ENCODE results near the gene KCNQ2.

The KCNQ2 gene

DNA sequence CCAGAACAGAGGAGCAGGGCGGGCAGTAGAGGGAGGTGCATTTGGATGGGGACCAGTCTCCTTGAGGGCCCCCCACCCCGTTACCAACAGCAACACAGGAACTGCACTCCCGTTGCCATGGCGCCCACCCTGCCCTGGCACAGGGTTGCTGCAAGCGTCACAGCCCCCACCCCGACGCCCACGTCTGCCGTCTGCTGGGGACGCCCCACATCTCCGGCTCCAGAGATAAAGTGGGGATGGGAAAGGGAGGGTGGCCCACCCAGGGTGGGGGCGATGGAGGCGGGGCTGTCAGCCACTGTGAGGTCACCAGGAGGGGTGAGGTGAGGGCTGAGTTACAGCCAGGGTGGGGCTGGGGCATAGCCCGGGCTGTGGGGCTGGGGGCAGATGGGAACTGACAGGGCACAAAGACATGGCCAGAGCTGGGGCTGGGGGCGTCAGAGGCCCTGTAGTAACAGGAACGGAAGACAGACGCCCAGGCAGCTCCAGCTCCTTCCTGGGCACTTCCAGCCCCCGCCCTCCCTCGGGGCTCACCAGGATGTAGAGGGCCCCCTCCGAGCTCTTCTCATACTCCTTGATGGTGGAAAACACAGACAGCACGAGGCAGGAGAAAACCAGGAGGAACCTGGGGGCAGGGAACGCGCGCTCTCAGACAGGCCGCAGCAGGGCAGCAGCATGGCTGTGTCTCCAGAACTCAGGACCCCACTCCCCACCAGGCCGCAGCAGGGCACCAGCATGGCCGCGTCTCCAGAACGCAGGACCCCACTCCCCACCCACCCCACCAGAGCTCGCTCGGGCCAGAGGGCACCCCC is 26.0 kb downstream of the KCNQ2 start:
- H3K27me3 ChIP-seq (ENCODE audit: insufficient read depth, poor library complexity, severe bottlenecking) = peaks cover 9% of the 10 kb centered on the region
- no peak overlapping the region for H3K27ac ChIP-seq (replicated peaks)
- no peak overlapping the region for H3K4me3 ChIP-seq (replicated peaks; ENCODE audit: insufficient read depth, low read length)
- no peak for DNase-seq (ENCODE audit: low read depth in 1 of 2, low spot score in 1 of 2)
- TF ChIP-seq GABPA (IDR thresholded peaks at IDR 0.05; ENCODE audit: low read depth) = no peak
- TF ChIP-seq POLR2AphosphoS5 (IDR thresholded peaks at IDR 0.05; ENCODE audit: low read depth) = no peak
- TF ChIP-seq, protein P1, sequence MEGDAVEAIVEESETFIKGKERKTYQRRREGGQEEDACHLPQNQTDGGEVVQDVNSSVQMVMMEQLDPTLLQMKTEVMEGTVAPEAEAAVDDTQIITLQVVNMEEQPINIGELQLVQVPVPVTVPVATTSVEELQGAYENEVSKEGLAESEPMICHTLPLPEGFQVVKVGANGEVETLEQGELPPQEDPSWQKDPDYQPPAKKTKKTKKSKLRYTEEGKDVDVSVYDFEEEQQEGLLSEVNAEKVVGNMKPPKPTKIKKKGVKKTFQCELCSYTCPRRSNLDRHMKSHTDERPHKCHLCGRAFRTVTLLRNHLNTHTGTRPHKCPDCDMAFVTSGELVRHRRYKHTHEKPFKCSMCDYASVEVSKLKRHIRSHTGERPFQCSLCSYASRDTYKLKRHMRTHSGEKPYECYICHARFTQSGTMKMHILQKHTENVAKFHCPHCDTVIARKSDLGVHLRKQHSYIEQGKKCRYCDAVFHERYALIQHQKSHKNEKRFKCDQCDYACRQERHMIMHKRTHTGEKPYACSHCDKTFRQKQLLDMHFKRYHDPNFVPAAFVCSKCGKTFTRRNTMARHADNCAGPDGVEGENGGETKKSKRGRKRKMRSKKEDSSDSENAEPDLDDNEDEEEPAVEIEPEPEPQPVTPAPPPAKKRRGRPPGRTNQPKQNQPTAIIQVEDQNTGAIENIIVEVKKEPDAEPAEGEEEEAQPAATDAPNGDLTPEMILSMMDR (IDR thresholded peaks at IDR 0.05; ENCODE audit: insufficient read depth, low read length) = no peak
- TF ChIP-seq, protein P2, sequence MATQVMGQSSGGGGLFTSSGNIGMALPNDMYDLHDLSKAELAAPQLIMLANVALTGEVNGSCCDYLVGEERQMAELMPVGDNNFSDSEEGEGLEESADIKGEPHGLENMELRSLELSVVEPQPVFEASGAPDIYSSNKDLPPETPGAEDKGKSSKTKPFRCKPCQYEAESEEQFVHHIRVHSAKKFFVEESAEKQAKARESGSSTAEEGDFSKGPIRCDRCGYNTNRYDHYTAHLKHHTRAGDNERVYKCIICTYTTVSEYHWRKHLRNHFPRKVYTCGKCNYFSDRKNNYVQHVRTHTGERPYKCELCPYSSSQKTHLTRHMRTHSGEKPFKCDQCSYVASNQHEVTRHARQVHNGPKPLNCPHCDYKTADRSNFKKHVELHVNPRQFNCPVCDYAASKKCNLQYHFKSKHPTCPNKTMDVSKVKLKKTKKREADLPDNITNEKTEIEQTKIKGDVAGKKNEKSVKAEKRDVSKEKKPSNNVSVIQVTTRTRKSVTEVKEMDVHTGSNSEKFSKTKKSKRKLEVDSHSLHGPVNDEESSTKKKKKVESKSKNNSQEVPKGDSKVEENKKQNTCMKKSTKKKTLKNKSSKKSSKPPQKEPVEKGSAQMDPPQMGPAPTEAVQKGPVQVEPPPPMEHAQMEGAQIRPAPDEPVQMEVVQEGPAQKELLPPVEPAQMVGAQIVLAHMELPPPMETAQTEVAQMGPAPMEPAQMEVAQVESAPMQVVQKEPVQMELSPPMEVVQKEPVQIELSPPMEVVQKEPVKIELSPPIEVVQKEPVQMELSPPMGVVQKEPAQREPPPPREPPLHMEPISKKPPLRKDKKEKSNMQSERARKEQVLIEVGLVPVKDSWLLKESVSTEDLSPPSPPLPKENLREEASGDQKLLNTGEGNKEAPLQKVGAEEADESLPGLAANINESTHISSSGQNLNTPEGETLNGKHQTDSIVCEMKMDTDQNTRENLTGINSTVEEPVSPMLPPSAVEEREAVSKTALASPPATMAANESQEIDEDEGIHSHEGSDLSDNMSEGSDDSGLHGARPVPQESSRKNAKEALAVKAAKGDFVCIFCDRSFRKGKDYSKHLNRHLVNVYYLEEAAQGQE (IDR thresholded peaks at IDR 0.05; ENCODE audit: insufficient replicate concordance, low read depth) = no peak
- TF ChIP-seq SPI1 (IDR thresholded peaks at IDR 0.05; ENCODE audit: borderline replicate concordance, low read depth) = no peak

DNA sequence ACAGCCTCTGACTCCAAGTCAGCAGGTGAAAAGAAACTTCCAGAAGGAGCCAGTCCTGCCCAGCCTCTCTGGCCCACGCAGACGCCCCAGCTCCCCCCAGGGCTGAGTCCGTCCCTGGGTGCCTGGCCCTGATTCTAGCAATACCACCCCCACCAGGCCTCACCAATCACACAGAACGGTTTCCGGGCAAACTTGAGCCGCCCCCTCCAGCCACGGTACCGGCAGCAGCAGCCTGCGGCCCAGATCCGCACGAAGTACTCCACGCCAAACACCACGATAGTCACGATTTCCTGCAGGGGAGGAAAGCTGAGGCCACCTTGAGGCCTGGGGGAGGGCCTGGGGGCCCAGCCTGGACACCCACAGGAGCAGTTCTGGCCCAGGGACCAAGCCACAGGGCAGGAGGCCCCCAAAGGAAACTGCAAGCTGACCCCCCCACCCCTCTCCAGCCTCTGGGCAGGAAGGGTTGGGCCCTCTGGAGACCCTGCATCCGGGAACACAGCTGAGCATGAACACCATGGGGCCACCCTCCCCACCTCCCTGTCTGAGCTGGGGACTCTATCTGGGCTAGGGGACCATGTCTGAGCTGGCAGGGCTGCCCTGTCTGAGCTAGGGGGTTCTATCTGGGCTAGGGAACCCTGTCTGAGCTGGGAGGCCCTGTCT is 27.2 kb downstream of the KCNQ2 start:
- TF ChIP-seq GABPA (IDR thresholded peaks at IDR 0.05; ENCODE audit: low read depth) = no peak
- no peak for TF ChIP-seq SPI1 (IDR thresholded peaks at IDR 0.05; ENCODE audit: borderline replicate concordance, low read depth)
- TF ChIP-seq, protein P1 (IDR thresholded peaks at IDR 0.05; ENCODE audit: insufficient read depth, low read length) = no peak
- TF ChIP-seq, protein P2 (IDR thresholded peaks at IDR 0.05; ENCODE audit: insufficient replicate concordance, low read depth) = no peak
- no peak for TF ChIP-seq POLR2AphosphoS5 (IDR thresholded peaks at IDR 0.05; ENCODE audit: low read depth)
- no peak for DNase-seq (ENCODE audit: low read depth in 1 of 2, low spot score in 1 of 2)
- H3K4me3 ChIP-seq (replicated peaks; ENCODE audit: insufficient read depth, low read length) = no peak overlapping the region
- H3K27me3 ChIP-seq (ENCODE audit: insufficient read depth, poor library complexity, severe bottlenecking) = peaks cover 12% of the 10 kb centered on the region
- H3K27ac ChIP-seq (replicated peaks) = no peak overlapping the region

DNA sequence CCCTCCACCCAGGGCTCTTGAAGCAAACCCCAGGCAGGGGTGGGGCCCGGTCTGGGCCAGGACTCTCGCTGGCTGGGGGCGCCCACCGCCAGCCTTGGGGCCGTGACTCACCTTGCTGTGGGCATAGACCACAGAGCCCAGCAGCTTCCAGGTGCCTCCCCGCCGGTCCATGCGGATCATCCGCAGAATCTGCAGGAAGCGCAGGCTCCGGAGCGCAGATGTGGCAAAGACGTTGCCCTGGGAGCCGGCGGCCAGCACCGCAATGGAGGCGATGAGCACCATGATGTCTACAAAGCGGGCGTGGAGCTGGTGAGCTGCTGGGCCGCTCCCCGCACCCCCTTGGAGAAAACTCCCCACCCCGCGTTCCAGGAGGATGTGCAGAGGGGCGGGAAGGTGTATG is 27.9 kb downstream of the KCNQ2 start:
- DNase-seq (ENCODE audit: low read depth in 1 of 2, low spot score in 1 of 2) = no peak
- TF ChIP-seq GABPA (IDR thresholded peaks at IDR 0.05; ENCODE audit: low read depth) = no peak
- TF ChIP-seq, protein P2 (IDR thresholded peaks at IDR 0.05; ENCODE audit: insufficient replicate concordance, low read depth) = no peak
- TF ChIP-seq SPI1 (IDR thresholded peaks at IDR 0.05; ENCODE audit: borderline replicate concordance, low read depth) = no peak
- no peak for TF ChIP-seq POLR2AphosphoS5 (IDR thresholded peaks at IDR 0.05; ENCODE audit: low read depth)
- TF ChIP-seq, protein P1 (IDR thresholded peaks at IDR 0.05; ENCODE audit: insufficient read depth, low read length) = no peak
- H3K4me3 ChIP-seq (replicated peaks; ENCODE audit: insufficient read depth, low read length) = no peak overlapping the region
- peaks cover 12% of the 10 kb centered on the region for H3K27me3 ChIP-seq (ENCODE audit: insufficient read depth, poor library complexity, severe bottlenecking)
- no peak overlapping the region for H3K27ac ChIP-seq (replicated peaks)

Measured in HL-60 (cell line).